T-helper 1 cell treated with Interleukin-12 subunit alpha and Interleukin-12 subunit beta and Interleukin-4 antibody, amounts not matched to agents 30 ng/mL and 1 ng/mL, for 36 hours (primary cell): ENCODE results near the gene CPSF3. TPM values are rescaled to one million over a fixed set of nuclear protein-coding genes. Genes with fewer than 3 reads are reported as not detected.

Source experiments
- intact Hi-C: fragments of 100-400 bp; cut with micrococcal nuclease; formaldehyde crosslinking; loops from one replicate; pipeline ENCODE4 v1.15.1; 2024
- total RNA-seq: library from RNA; stranded (reverse); gene quantifications from 2 replicates; pipeline ENCODE4 v1.2.3, GENCODE V29; 2022

Gene CPSF3
- 46.0 and 47.9 TPM in 2 replicates for total RNA-seq

DNA sequence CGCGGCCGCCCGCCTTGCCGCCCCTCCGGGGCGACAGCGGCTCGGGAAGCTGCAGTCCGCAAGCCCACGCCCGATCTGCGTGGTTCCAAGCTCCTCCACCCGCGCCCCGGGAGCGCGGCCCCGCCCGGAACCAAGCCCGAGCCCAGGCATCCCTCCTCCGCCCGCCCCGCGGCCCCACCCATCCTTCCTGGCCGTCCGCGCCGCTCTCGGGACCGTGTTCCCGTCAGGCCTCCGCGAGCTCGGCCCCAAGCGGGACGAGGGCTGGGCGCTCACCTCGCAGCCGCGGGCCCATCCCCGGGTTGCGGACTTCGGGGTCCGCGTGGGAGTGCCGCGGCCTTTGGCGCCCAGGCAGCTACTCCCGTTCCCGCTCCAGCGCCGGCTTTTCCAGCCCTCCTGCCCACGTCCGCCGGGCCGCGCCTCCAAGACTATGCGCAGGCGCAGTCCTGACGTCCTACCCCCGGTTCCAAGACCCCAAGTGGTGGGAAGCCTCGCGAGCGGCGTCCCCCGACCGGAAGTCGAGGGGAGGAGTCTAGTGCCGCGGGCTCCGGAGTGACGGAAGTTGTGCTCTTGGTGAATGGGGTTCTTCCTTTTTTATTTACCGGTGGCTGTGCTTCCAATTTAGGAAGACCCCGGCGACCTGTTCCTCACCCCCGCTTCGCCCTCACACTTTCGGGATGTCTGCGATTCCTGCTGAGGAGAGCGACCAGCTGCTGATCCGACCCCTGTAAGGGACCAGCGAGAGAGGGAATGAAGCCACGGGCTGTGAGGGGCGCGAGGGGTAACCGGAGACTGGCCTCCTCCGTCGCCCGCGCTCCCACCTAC is at the start of gene CPSF3, which contains the start of gene ITGB1BP1:
Gene CPSF3, plus strand, starts transcription at position 555 of the 822 bp plus-strand sequence. Its CDS starts 120 bp downstream, at position 675.
Gene ITGB1BP1, minus strand, starts transcription at position 429 of the 822 bp plus-strand sequence. CDS start 4,831 bp downstream, outside the sequence.
- intact Hi-C loops: loop anchor here (1.0 to 10.0 kb wide), 19 partner anchors 51 to 1734 kb away; partner anchors contain the start of genes ADAM17, ASAP2, GRHL1 and HPCAL1

DNA sequence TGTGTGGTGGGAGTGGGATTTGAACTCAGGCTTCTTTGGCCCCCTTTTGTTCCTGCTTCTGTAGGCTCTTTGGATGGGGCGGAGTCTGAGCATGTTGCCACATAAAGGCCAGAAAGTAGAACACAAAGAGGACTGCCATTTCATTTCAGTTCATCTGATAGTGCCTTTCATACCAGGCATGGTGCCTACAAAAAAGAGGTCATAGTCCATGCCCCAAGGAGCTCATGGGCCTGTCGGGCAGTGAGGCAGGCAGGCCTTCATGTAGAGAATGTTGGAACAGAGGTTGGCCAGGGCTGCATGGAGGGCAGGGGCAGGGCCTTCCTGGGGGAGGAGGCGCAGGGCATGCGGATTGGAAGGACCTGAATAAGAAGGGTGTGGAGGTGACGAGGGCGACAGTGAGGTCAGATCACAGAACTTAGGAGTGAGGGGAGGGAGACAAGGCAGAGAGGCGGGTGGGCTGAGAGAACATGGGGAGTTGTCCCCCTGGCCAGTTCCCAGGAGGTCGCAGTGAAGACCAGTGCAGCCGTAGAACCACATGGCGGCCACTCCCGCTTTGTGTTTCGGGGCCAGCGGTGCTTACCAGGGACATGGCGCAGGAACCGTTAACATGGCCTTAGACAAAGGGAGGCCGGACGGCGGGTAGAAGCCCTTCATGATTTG is 49.3 kb upstream of the CPSF3 start:
- intact Hi-C loops: no loop called here

DNA sequence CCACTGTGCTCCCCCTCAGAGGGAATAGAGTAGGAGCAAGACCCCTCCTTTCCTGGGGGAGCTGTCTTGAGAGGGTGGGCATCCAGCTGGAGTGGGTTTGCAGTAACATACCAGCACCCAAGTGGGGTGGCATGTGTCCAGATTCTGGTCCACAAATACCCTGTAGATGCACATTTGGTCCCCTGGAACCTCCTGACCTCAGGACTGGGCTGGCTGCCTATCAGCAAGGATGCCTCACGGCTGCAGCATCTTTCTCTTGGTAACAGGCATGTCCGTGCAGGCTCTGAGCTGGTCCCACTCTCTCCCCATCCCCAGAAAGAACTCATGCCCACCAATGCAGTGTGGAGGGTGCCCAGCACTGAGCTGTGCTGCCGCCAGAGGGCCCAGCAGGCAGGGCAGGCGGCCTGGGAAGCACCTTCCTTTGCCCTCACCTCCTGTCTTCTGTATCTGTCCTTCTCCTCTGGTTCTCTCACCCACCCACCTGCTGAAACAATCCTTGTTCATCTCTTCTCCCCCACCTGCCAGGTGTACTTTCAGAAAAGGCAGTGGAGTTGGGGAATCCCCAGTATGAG is 47.5 kb upstream of the CPSF3 start:
- intact Hi-C loops: no loop called here

DNA sequence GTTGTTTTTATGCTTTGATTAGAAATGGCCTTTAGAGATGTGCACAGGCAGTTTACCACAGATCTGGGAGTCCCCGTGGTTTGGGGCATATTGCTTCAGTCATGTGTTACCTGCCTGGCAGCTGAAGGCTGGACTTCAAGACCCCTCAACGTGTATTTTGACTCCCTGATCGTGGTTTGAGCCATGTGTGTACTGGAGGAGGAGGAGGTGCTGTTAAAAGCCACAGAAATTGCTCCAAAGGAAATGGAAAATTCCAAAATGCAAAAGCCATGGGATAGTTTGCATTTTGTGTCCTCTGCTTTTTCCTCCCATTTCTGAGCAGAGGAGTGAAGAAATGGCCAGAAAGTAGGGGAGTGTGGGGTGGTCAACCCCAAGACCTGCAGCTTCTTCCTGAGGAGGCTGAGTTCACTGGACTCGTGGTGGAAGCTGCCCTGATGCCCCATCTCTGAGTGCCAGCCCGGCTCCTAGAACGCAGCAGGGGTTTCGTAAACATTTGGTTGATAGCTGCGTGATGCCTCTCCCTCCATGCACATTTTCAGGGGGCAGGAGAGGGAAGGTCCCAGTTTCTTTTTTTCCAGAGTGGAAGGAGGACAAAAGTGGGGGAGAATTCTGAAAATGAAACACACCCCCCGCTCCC is 45.9 kb upstream of the CPSF3 start:
- intact Hi-C loops: no loop called here

DNA sequence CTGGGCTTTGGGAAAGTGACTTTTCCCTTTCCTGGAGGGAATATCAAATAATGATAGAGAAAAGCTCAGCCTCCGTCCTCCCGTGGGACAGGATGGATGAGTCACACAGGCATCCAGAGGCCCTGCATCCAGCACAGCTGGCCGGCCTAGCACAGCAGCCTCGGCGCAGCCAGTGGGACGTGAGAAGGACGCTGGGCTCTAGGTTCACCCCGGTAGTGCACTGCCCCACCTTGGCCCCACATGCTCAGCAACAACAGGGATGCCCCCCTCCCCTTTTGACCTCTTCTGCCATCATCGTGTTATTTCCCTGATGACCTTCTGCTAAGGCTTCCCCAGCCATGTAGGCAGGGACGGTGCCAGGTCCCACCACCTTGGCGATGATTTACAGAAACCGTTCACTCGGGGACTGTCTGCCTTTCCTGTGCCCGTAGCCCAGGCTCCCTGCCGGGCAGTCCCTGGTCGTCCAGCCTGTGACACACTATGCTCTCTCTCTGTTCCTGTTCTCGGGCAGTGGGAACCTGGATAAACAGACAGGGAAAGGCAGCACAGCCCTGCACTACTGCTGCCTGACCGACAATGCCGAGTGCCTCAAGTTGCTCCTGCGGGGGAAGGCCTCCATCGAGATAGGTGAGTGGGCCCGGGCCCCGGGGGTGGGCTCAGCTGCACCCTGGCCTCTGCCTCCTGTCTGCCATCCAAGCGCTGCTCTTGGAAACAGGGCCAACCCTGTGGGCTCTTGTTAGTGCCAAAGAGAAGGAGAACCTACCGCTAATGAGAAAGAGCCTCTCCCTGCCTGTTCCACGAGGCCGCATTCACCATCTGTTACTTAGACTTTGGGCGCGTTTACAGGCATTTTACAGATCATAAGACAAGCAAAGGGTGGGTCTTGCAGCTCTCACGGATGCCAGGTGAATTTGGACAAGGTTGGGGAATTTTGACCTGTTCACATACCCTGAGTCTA is 44.7 kb upstream of the CPSF3 start:
- intact Hi-C loops: no loop called here

DNA sequence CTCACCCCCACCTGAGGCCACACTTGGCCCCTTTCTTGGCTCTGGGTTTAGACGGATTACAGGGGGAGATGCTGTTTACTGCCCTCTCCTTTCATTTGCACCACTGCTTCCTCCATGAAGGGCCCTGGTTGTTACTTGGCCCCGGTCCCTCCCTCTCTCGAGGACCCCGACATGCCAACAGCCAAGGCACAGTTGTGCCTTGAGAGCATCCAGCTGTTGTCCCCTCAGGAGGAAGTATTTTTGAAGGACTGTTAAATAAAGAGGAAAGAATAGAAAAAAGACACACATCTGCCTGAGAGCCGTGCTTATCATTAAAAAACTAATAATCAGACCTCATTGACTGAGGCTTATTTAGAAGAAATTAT is 44.1 kb upstream of the CPSF3 start:
- intact Hi-C loops: no loop called here

DNA sequence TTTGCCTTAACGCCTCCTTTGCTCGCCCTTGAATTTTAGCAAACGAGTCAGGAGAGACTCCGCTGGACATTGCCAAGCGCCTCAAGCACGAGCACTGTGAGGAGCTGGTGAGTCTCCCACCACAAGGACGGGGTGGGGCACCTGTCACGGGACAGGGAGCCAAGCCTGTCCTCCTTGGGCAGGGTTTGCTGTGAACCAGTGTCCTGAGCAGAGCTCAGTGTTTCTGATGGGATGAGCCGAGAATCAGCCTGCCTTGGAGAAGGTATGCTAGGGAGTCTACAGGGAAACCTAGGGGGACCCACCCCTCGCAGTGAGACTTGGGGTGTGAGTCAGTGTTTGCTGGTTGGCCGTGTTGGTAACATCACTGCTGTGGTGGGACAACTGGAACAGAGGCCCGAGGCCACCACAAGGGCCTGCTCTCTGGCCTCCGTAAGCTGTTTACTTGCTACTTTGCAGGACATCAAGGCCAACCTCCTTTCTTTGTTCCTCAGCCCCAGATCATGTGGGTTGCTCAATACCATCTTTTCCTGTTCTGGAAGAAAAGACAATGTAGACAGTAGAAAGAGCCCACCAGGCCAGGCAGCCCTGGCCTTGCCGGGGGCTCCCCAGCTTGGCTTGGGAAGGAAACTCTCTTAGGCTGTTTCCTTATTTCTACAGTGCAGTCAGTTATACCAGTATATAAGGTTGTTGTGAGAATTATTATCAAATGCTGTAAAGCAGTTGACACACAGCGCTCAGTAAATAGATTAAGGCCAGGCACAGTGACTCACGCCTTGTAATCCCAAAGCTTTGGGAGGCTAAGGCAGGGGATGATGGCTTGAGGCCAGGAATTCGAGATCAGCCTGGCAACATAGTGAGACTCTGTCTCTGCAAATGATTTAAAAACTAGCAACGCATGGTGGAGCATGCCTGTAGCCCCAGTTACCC is 42.5 kb upstream of the CPSF3 start:
- intact Hi-C loops: no loop called here

DNA sequence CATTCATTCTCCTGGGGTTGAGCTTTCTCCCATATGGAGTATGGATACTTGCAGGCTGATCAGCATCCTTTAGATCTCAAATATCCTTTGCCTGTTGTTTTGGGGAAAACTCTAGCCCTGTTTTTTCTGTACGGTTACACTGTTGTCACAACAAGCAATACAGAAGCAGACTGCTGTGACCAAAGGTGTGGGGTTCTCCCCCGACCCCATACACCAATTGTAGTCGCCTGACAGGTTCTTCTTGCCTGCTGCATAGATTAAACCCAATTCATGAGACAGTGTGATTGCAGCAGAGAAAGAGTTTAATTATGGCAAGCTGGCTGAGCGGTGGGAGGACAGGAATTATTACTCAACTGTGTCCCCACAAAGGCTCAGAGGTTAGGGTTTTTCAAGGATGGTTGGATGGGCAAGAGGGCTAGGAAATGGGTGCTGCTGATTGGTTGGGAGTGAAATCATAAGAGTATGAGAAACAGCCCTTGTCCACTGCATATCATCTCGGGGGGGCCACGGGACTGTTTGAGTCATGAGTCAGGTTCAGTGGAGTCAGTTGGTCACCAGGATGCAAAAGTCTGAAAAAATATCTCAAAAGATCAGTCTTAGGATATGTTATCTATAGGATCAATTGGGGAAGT is 40.7 kb upstream of the CPSF3 start:
- intact Hi-C loops: no loop called here

DNA sequence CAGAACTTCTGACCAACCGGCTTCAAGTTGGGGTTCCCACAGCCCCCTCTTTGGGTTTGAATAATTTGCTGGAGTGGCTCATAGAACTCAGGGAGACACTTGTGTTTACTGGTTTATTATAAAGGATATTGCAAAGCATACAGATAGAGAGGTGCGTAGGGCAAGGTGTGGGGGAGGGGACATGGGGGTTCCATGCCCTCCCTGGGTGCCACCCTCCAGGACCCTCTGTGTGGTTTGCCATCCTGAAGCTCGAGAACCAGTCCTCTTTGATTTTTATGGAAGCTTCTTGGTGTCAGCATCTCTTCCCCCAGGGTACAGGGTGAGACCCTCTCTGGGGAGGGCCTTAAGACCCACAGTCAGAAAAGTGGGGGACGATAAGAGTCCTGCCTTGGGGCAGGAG is 38.9 kb upstream of the CPSF3 start:
- intact Hi-C loops: no loop called here

DNA sequence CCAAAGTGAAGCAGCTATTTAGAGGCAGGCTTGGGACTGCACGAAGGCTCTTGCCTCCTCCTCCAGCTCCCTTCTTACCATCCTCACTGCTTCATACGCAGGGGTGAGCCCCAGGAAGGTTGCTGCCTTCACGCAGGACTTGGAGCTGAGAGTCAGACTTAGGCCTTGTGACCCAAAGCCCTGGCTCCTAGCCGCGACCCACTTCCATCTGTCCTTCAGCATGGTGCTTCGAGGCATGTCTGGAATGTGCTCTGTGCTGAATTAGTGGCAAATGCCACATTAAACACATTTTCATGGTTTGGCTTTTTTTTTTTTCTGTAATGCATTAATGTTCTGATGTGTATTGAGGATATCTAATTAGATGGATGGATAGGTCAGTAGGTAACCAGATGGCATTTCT is 37.6 kb upstream of the CPSF3 start:
- intact Hi-C loops: no loop called here

DNA sequence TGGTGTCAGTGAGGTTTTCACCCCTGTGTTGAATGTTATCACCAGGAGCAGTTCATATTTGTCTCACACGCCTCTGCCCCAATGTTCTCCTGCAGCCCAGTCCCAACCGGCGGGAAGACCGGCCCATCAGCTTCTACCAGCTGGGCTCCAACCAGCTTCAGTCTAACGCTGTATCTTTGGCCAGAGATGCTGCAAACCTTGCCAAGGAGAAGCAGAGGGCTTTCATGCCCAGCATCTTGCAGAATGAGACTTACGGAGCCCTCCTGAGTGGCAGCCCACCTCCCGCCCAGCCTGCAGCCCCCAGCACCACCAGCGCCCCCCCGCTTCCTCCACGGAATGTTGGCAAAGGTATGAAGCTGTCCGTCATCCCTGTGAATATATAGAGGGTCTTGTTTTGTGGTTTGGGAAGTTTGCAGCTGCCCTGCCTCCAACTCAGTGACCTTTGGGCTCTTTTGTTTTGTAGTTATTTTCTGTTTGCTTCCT is 35.2 kb upstream of the CPSF3 start:
- intact Hi-C loops: no loop called here

DNA sequence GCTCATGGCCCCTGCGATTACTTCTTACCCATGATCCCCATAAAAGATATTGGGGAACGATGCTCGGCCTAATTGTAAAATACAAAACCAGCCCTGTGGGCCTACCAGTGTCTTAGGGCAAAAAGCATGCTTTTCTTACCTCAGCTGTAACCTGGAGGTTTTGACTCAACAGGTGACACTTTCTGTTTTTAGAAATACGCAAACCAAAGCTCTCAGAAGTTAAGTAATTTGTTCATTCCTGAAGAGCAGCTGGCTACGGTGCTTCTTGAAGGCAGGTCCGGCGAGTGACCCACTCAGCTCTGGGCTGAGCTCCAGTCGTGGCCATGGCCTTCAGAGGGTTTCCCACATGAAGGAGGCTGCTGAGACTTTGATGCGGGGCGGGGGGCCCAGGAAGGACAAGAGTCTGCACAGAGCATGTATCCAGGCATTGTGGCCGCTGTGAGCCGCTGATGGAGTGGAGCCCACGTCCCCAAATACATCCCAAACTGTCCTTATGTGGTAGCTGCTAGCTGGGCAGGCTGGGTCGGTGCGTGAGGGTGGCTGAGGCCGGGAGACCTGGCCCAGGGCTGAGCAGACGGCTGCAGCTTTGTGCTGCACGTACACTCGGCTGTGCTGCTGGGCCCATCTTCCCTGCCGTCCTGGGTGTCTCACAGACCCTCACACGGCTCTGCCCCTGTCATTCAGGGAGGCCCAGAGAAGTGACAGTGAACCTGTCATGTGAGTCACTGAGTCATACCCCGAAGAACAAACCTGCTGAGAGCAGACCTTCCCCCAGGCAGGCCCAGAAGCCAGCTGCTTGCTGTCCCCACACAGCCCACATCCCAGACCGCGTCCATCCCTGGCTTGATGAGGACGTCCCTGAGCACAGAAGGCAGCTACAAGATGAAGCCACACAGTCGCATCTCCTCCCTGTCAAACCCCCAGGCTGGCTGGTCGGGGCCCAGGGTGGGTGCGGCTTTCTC is 34.2 kb upstream of the CPSF3 start:
- intact Hi-C loops: no loop called here

DNA sequence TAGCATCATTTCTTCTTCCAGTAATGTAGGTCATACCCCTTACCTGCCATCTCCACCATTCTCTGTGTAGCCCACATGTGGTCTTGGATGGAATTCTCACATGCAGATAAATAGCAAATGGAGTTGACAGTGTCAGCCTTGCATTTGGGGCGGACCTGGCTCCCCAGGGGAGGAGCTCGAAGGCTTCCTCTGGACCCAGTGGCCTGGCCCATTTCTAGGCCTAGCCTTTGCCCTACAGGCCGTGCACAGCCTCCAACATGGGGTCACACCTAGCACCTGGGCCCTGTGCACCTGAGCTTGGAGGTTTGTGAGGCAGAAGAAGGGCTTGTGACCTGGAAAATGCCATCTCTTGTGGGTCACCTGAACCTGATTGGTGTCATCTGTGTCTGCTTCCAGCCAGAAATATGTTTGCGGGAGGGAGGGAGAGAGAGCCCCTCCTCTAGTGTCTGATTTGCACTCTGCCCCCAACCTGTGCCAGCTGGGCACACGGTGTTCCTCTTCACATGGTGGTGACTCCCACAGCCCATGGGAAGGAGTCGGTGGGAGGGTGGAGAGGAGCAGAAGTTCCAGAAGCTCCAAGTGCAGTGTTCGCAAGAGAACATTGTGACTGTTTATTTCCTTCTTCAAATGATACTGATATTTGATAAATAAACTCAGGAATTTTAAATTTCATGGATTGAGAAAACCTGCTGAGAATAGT is 33.2 kb upstream of the CPSF3 start:
- intact Hi-C loops: no loop called here

DNA sequence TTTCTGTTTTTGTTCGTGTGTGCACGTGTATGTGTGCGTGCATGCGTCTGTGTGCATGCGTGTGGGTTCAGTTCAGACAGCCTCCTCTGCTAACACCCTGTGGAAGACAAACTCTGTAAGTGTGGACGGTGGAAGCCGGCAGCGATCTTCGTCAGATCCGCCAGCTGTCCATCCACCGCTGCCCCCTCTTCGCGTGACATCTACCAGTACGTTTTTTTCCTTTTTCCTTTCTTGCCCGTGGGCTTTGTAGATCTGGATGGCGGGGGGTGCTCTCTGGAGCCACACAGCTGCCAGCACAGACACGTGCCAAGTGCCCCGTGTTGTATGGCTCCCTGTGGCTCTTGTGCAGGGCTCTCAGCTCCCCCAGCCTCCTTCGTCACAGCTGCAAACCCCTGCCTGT is 32.5 kb upstream of the CPSF3 start:
- intact Hi-C loops: no loop called here

DNA sequence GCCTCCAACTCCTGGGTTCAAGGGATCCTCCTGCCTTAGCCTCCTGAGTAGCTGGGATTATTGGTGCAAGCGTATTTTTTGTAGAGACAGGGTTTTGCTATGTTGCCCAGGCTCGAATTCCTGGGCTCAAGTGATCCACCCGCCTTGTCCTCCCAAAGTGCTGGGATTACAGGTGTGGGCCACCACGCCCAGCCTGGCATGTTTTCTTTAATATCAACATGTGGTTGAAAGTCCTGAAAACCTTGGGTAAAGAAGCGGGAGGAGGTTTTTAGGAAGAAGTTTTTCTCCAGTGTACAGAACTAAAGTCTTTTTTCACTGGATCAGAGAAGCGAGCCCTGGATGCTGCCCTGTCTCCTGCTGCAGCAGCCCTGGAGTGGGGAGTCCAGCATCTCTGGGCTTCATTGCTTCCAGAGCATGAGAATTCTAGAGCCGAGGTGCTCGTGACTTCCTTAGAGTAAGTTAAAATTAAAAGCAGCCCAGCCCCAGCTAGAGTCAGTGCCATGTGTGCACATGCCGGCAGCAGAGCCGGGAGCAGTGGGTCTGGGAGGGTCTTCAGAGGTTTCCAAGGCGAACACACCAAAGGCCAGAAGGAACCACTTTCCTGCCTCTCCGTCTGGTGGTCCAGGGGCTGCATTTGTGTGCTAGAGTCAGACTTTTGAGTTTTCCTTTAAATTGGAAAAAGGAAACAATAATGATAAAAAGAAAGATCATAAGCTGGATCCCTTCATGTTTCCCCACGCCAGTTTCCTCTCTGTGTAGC is 31.3 kb upstream of the CPSF3 start:
- intact Hi-C loops: no loop called here
